22Rv1 (cell line): ENCODE results near the gene PSD4.

Experiments
- H3K27ac ChIP-seq: fragments of 450-650 bp; 2 replicates; pipeline ENCODE4 v1.5.1; 2017
- CTCF ChIP-seq: fragments of 450-650 bp; IDR thresholded peaks from 2 replicates; pipeline ENCODE4 v1.5.1; 2017; ENCODE audit warnings: mild to moderate bottlenecking
- ZFX ChIP-seq: fragments of 450-650 bp; IDR thresholded peaks from 2 replicates; pipeline ENCODE4 v1.6.1; 2017; ENCODE audit warnings: antibody characterized with exemption, borderline replicate concordance

The PSD4 gene

GRCh38 chr2:113173542-113174375, at the start of gene PSD4:
Gene PSD4 (plus strand): TSS chr2:113173971. CDS start chr2:113182457, 8,486 bp downstream.
- no peak within 1 kb of the TSS for H3K27ac ChIP-seq
- TF ChIP-seq CTCF = no peak
- no peak for TF ChIP-seq ZFX

GRCh38 chr2:113124181-113124961, 49.4 kb upstream of the PSD4 start:
- TF ChIP-seq ZFX (no peak), CTCF (no peak)
- H3K27ac ChIP-seq = no peak overlapping the region

- no peak for TF ChIP-seq CTCF
- no peak for TF ChIP-seq ZFX
- H3K27ac ChIP-seq = no peak overlapping the region
Measured at GRCh38 chr2:113124984-113125855, 48.6 kb upstream of the PSD4 start.

- no peak within 1 kb of the TSS for H3K27ac ChIP-seq
- no peak for TF ChIP-seq CTCF
- TF ChIP-seq ZFX = no peak
Measured at GRCh38 chr2:113126845-113127645, 46.7 kb upstream of the PSD4 start, which contains the start of gene IL1RN. Gene IL1RN (plus strand): TSS chr2:113127598. CDS start chr2:113127625, 27 bp downstream.

GRCh38 chr2:113127646-113128570, 45.9 kb upstream of the PSD4 start:
- no peak overlapping the region for H3K27ac ChIP-seq
- TF ChIP-seq CTCF (no peak), ZFX (no peak)
